Activated T-helper 1 cell treated with anti-CD3 and anti-CD28 coated beads, Interleukin-2, amount 50 U/mL, for 16 hours (primary cell): ENCODE data around the gene HOXB1.

Experiments used
- DNase-seq, 2 donors: peaks; one replicate each; pipeline ENCODE4 v3.0.0-alpha.2; 2020; ENCODE audit warnings: low read depth in 1 of 2, low spot score in 1 of 2

HOXB1 gene

GRCh38 chr17:48555258-48556228, 24.7 kb upstream of the HOXB1 start:
- DNase-seq: no peak

GRCh38 chr17:48554412-48555257, 23.8 kb upstream of the HOXB1 start:
- DNase-seq: no peak

GRCh38 chr17:48553826-48554225, 23.0 kb upstream of the HOXB1 start:
- DNase-seq: no peak

- no peak for DNase-seq
Observed at GRCh38 chr17:48553190-48553547, 22.4 kb upstream of the HOXB1 start.

GRCh38 chr17:48552466-48553189, 21.8 kb upstream of the HOXB1 start:
- no peak for DNase-seq

GRCh38 chr17:48551596-48552465, 21.0 kb upstream of the HOXB1 start:
- DNase-seq: no peak

GRCh38 chr17:48551214-48551555, 20.4 kb upstream of the HOXB1 start:
- DNase-seq: no peak

GRCh38 chr17:48550502-48551213, 19.8 kb upstream of the HOXB1 start:
- no peak for DNase-seq

- no peak for DNase-seq
Observed at GRCh38 chr17:48549914-48550501, 19.2 kb upstream of the HOXB1 start.

- no peak for DNase-seq
Observed at GRCh38 chr17:48549281-48549630, 18.4 kb upstream of the HOXB1 start.

GRCh38 chr17:48548523-48549280, 17.9 kb upstream of the HOXB1 start:
- no peak for DNase-seq

- no peak for DNase-seq
Observed at GRCh38 chr17:48547808-48548522, 17.2 kb upstream of the HOXB1 start.

- no peak for DNase-seq
Observed at GRCh38 chr17:48546924-48547807, 16.4 kb upstream of the HOXB1 start.

GRCh38 chr17:48546137-48546923, 15.5 kb upstream of the HOXB1 start:
- no peak for DNase-seq

- no peak for DNase-seq
Observed at GRCh38 chr17:48545539-48545938, 14.7 kb upstream of the HOXB1 start.

- no peak for DNase-seq
Observed at GRCh38 chr17:48545022-48545375, 14.2 kb upstream of the HOXB1 start, which contains the start of gene HOXB2. Gene HOXB2 (minus strand): TSS chr17:48545109. CDS start chr17:48544911, 198 bp downstream.
